Measurements from ENCODE around the gene PLVAP. TPM values are rescaled to one million over a fixed set of nuclear protein-coding genes. Genes with fewer than 3 reads are reported as not detected.

PLVAP gene
- total and polyA plus RNA-seq, 8 donors: 5.8 to 95.1 (median 30.3) TPM

DNA sequence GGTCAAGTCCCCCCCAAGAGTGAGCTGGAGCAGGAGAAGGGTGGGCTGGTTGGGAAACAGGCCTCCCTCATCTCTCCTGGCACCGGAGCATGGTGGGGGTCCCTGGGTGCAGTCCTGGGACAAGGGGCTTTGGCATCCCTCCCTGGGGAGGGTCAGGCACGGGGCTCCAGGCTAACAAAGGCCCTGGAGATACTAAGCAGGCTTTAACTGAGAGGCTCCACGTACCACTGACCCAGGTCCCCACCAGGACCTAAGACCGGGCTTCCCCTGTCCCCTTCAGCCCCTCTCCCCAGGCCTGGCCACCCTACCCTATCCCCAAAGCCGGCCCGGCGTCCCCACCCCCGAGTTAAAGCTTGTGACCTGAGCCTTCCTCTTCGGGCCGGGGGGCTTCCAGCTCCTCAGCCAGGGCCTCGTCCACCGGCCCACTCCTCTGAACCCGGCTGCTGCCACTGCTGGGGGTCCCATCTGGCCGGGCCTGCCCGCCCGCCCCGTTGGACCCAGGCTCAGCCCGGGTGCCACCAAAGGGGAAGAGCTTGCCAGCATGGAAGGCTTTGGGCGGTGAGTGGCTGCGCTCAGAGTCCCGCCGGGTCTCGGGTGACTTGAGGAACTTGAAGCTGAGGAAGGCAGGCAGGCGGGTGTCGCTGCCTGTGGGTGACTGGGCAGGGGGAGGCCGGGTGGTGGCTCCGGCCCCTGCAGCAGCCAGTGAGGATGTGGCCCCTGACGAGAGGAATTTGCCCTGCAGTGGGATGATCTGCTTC lies 52.6 kb downstream of the PLVAP start:
- no peak for TF ChIP-seq EP300 (IDR thresholded peaks at IDR 0.05)
- no peak for TF ChIP-seq POLR2AphosphoS5 (IDR thresholded peaks at IDR 0.05)
- TF ChIP-seq, protein P1, sequence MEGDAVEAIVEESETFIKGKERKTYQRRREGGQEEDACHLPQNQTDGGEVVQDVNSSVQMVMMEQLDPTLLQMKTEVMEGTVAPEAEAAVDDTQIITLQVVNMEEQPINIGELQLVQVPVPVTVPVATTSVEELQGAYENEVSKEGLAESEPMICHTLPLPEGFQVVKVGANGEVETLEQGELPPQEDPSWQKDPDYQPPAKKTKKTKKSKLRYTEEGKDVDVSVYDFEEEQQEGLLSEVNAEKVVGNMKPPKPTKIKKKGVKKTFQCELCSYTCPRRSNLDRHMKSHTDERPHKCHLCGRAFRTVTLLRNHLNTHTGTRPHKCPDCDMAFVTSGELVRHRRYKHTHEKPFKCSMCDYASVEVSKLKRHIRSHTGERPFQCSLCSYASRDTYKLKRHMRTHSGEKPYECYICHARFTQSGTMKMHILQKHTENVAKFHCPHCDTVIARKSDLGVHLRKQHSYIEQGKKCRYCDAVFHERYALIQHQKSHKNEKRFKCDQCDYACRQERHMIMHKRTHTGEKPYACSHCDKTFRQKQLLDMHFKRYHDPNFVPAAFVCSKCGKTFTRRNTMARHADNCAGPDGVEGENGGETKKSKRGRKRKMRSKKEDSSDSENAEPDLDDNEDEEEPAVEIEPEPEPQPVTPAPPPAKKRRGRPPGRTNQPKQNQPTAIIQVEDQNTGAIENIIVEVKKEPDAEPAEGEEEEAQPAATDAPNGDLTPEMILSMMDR (IDR thresholded peaks at IDR 0.05): no peak
- TF ChIP-seq POLR2A (IDR thresholded peaks at IDR 0.05): no peak
- Histone ChIP-seq H3K27ac (peak overlapping the region in 1 of 5 donors; percentile 4), H3K36me3 (peaks cover 27 to 51% (median 43%) of the 10 kb centered on the region in 4 donors), H3K27me3 (peaks cover 0 to 15% (median 7%) of the 10 kb centered on the region in 3 donors), H3K4me3 (no peak overlapping the region), H3K9me3 (no peaks in the 10 kb centered on the region), H3K4me1 (peaks cover 15 to 35% (median 31%) of the 10 kb centered on the region in 4 donors)
- WGBS, 5 donors: 91 to 93% (median 91%) methylated on average over 11 to 28 of the region's 28 CpGs
- no peak for DNase-seq
- intact Hi-C loops (cut with DNase I; ENCODE audit: low total_unique reads): no loop called here

DNA sequence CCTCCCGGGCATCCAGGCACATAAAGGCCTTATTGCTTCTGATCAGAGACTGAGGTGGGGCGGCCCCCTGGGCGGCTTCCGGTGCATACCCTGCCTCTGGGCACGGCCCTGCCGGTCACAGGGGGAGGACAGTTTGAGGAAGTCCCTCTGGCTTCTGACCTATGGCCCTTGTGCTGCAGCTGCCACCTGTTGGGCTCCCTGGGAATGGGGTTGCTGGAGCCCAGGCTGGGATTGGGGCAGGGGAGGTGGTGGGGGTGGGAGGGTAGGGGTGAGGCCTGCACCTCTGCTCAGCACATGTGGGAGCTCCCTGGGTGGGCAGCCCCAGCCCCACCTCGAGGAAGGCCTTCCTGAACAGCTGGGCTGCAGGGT lies 53.2 kb downstream of the PLVAP start:
- peaks cover 11 to 29% (median 25%) of the 10 kb centered on the region in 4 donors for H3K4me1 ChIP-seq
- peaks cover 33 to 57% (median 48%) of the 10 kb centered on the region in 4 donors for H3K36me3 ChIP-seq
- H3K27me3 ChIP-seq: peaks cover 0 to 9% (median under 1%) of the 10 kb centered on the region in 3 donors
- WGBS, 5 donors: 25 to 44% (median 30%) methylated on average over 1 to 7 of the region's 7 CpGs
- peak overlapping the region in 1 of 5 donors; percentile 4 for H3K27ac ChIP-seq
- DNase-seq: peak in 1 of 2 donors; percentile 40
- no peaks in the 10 kb centered on the region for H3K9me3 ChIP-seq
- TF ChIP-seq POLR2AphosphoS5 (IDR thresholded peaks at IDR 0.05) (no peak), POLR2A (IDR thresholded peaks at IDR 0.05) (no peak), EP300 (IDR thresholded peaks at IDR 0.05) (no peak)
- TF ChIP-seq, protein P1 (IDR thresholded peaks at IDR 0.05): no peak
- intact Hi-C loops (cut with DNase I; ENCODE audit: low total_unique reads): no loop called here
- H3K4me3 ChIP-seq: peak overlapping the region in 1 of 4 donors; percentile 3

DNA sequence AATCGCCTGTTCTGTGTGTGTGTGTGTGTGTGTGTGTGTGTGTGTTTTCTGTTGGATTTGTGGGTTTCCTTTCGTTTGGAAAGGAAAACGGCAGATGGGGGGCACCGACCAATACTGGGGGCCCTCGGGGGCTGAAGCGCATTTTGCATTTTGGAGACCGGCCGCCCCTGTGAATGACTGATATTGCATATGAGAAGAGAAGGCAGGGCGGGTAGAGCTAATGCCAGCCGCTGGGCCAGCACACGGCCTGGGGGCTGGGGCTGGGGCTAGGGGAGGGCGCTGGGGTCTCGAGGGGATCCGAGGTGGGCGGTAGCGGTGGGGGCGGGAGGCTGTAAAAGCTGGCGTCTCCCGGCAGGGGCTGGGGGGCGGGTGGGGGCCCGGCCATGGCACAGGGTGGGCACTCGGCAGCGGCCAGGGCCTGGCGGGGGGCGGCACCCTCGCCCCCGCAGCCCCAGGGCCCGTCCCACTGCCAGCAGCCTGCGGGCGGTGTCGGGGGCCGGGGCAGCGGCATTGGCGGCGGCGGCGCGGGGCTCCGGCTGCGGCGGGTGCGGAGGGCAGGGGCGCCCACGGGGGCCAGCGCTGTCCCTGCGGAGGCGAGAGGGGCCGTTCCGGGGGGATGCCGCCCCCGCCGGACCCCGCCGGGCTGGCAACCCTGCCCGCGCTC lies 53.7 kb downstream of the PLVAP start:
- peak in 1 of 2 donors; percentile 20 for DNase-seq
- no peak for TF ChIP-seq EP300 (IDR thresholded peaks at IDR 0.05)
- TF ChIP-seq, protein P1 (IDR thresholded peaks at IDR 0.05): no peak
- no peak for TF ChIP-seq POLR2AphosphoS5 (IDR thresholded peaks at IDR 0.05)
- TF ChIP-seq POLR2A (IDR thresholded peaks at IDR 0.05): no peak
- peak overlapping the region in 1 of 4 donors; percentile 3 for H3K4me3 ChIP-seq
- no peaks in the 10 kb centered on the region for H3K9me3 ChIP-seq
- H3K27me3 ChIP-seq: peaks cover 0 to 4% (median 0%) of the 10 kb centered on the region in 3 donors
- intact Hi-C loops (cut with DNase I; ENCODE audit: low total_unique reads): no loop called here
- no peak overlapping the region for H3K27ac ChIP-seq
- peaks cover 6 to 24% (median 20%) of the 10 kb centered on the region in 4 donors for H3K4me1 ChIP-seq
- peaks cover 38 to 61% (median 54%) of the 10 kb centered on the region in 4 donors for H3K36me3 ChIP-seq
- 34 to 67% (median 50%) methylated on average over 13 to 56 of the region's 56 CpGs for WGBS, 5 donors

DNA sequence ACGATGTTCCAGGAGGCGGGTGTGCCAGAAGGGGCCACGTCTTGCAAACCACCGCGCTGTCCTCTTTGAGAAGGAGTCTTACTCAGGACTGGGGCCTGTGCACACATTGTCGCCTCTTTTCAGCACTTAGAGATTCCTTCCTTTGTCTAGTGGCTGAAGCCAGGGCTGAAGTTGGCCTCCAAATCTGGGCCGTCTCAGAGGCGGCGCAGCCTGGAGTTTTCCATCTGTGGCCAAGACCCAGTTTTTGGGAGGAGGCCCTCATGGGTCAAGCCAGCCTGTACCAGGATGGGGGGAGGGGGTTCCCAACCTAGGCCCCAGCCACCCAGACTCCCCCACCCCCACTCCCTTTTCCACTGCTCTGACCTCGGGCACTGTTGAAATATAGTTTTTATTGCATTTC lies 54.3 kb downstream of the PLVAP start:
- H3K27ac ChIP-seq: no peak overlapping the region
- peaks cover 39 to 61% (median 59%) of the 10 kb centered on the region in 4 donors for H3K36me3 ChIP-seq
- TF ChIP-seq POLR2AphosphoS5 (IDR thresholded peaks at IDR 0.05): no peak
- TF ChIP-seq POLR2A (IDR thresholded peaks at IDR 0.05): no peak
- TF ChIP-seq, protein P1 (IDR thresholded peaks at IDR 0.05): no peak
- TF ChIP-seq EP300 (IDR thresholded peaks at IDR 0.05): no peak
- no peaks in the 10 kb centered on the region for H3K9me3 ChIP-seq
- intact Hi-C loops (cut with DNase I; ENCODE audit: low total_unique reads): no loop called here
- 68 to 78% (median 73%) methylated on average over 10 of the region's 10 CpGs for WGBS, 5 donors
- no peaks in the 10 kb centered on the region for H3K27me3 ChIP-seq
- peaks cover under 1 to 21% (median 15%) of the 10 kb centered on the region in 4 donors for H3K4me1 ChIP-seq
- peak in 1 of 2 donors; percentile 28 for DNase-seq
- no peak overlapping the region for H3K4me3 ChIP-seq

Data from stomach (tissue), 9 donors.